ENCODE data around the gene ZFP82. TPM values are rescaled to one million over a fixed set of nuclear protein-coding genes. Genes with fewer than 3 reads are reported as not detected.

ZFP82 gene
- total RNA-seq = 3.2 and 5.5 TPM in 2 replicates

GRCh38 chr19:36418287-36419001 lies at the start of gene ZFP82:
Gene ZFP82 (minus strand): TSS chr19:36418644. CDS start chr19:36409789, 8,855 bp downstream.

DNA sequence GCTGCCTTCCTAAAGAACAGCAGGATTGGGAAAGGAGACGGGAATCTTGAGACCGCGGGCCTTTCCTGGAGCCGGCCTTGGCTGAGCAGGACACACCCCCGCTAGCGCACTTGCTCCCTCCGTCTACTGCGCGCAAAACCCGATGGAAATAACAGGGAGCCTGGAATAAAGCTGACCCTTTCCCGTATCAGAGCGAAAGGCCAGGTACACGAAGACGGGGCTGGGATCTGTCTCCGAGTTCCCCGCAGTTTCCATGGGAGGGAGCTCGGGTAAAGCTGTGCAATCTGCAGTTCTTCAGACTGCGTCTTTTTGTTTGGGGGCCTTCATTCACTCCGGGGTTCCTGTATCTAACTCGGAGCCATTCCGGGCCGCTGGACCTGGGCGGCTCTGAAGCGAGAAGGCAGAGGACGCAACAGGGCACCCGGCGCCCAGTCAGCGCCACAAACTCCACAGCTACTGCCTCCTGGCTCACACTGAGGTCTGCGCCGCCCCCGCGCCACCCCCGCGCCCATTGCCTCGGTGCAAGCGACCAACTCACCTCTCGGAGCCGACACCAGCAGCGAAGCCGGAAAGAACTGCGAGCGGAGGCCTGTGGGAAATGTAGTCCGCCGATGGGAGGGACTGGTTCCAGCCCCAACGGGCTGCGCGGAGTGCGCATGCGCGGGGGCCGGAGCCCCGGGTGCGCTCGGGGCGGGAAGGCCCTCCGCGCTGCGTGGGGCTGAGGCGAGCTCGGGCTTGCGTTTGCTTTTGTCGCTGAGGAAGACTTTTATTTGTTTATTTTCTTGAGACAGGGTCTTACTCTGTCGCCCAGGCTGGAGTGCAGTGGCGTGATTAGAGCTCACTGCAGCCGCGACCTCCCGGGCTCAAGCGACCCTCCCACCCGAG lies 39.6 kb downstream of the ZFP82 start, which contains the start of gene ZFP14:
Gene ZFP14, minus strand, starts transcription at position 577 of the 885 bp plus-strand sequence. CDS start 11,309 bp downstream, outside the sequence.

Other genes with a start within 250 kb of the ZFP82 start
- gene ZNF565, start 204.0 kb downstream of the ZFP82 start, total RNA-seq = 4.2 and 6.6 TPM in 2 replicates
- 108 and 117 TPM in 2 replicates for gene ZNF146, start 203.5 kb downstream of the ZFP82 start, total RNA-seq
- 2.8 and 3.8 TPM in 2 replicates for gene ZFP14, start 39.4 kb downstream of the ZFP82 start, total RNA-seq
- gene ZNF566, start 70.9 kb upstream of the ZFP82 start, total RNA-seq = 6.2 and 10.7 TPM in 2 replicates
- 10.8 and 13.0 TPM in 2 replicates for gene ZNF260, start 109.6 kb upstream of the ZFP82 start, total RNA-seq
- 4.2 and 7.5 TPM in 2 replicates for gene ZNF529, start 154.6 kb upstream of the ZFP82 start, total RNA-seq
- gene ZNF382, start 186.7 kb upstream of the ZFP82 start, total RNA-seq = 3.1 and 8.7 TPM in 2 replicates
- gene ZNF461, start 248.2 kb upstream of the ZFP82 start, total RNA-seq = 7.2 and 10.6 TPM in 2 replicates